Stimulated activated CD8-positive, alpha-beta memory T cell treated with anti-CD3 and anti-CD28 coated beads, Interleukin-15, amount 100 ng/mL, for 1 hour (primary cell): ENCODE measurements around the gene BTF3L4.

Experiments used
- DNase-seq: peaks from one replicate; pipeline ENCODE4 v3.0.0-alpha.2; 2020; ENCODE audit warnings: low read depth

The BTF3L4 gene

GRCh38 chr1:52123622-52124021, 67.5 kb downstream of the BTF3L4 start:
- DNase-seq: no peak

- no peak for DNase-seq
Observed at GRCh38 chr1:52125736-52126359, 69.8 kb downstream of the BTF3L4 start.

- DNase-seq: no peak
Observed at GRCh38 chr1:52127181-52128180, 71.4 kb downstream of the BTF3L4 start.

- DNase-seq: no peak
Observed at GRCh38 chr1:52139817-52140540, 83.9 kb downstream of the BTF3L4 start.
